ENCODE results near the gene SNCG.

SNCG gene

GRCh38 chr10:86958116-86958900 is at the start of gene SNCG:
TSS of gene SNCG (plus strand) at chr10:86958599. CDS start at chr10:86958698, 99 bp downstream.
- TF ChIP-seq, protein P1, sequence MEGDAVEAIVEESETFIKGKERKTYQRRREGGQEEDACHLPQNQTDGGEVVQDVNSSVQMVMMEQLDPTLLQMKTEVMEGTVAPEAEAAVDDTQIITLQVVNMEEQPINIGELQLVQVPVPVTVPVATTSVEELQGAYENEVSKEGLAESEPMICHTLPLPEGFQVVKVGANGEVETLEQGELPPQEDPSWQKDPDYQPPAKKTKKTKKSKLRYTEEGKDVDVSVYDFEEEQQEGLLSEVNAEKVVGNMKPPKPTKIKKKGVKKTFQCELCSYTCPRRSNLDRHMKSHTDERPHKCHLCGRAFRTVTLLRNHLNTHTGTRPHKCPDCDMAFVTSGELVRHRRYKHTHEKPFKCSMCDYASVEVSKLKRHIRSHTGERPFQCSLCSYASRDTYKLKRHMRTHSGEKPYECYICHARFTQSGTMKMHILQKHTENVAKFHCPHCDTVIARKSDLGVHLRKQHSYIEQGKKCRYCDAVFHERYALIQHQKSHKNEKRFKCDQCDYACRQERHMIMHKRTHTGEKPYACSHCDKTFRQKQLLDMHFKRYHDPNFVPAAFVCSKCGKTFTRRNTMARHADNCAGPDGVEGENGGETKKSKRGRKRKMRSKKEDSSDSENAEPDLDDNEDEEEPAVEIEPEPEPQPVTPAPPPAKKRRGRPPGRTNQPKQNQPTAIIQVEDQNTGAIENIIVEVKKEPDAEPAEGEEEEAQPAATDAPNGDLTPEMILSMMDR (IDR thresholded peaks at IDR 0.05), result no peak
- Histone ChIP-seq H3K27ac (peak within 1 kb of the TSS; percentile 93 to 94), H3K4me3 (peak within 1 kb of the TSS; percentile 66)
- DNase-seq (ENCODE audit: low spot score), result peak; percentile 71

DNA sequence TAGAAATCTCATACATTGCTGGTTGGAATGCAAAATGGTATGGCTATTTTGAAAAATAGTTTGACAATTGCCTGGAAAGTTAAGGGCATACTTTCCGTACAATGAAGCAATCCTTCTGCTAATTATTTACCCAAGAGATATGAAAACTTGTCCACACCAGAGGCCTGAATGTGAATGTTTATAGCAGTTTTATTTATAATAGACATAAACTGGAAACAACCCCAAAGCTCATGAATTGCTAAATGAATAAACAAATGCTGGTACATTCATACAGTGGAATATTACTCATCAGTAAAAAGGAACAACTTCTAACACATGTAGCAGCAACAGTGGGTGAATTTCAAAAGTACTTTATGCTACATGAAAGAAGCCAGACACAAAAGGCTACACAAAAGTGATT is 43.7 kb upstream of the SNCG start:
- TF ChIP-seq, protein P1 (IDR thresholded peaks at IDR 0.05), result no peak
- DNase-seq (ENCODE audit: low spot score), result no peak
- no peak overlapping the region for H3K4me3 ChIP-seq
- no peak overlapping the region for H3K27ac ChIP-seq

DNA sequence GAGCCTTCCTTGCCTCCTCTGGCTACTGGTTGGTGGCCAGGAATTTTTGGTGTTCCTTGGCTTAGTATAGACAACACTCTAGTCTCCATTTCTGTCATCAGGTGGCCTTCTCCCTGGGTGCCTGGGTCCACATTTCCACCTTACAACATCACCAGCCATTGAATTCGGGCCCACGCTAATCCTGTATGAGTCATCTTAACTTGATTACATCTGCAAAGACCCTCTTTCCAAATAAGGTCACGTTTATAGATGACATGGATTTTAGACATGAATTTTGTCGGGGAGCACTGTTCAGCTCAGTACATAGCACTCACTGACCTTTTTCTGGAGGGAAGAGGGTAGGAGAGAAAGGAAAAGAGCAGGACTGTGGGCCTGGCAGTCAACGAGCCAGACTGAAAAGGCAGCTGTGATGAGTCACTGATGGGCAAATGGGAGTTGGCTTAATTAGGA is 40.4 kb upstream of the SNCG start:
- DNase-seq (ENCODE audit: low spot score), result no peak
- TF ChIP-seq, protein P1 (IDR thresholded peaks at IDR 0.05), result no peak
- Histone ChIP-seq H3K27ac (peak overlapping the region; percentile 44 to 47), H3K4me3 (no peak overlapping the region)

GRCh38 chr10:86922553-86922961 is 35.8 kb upstream of the SNCG start:
- H3K27ac ChIP-seq, result peak overlapping the region in 1 of 2 donors; percentile 44
- no peak overlapping the region for H3K4me3 ChIP-seq
- no peak for DNase-seq (ENCODE audit: low spot score)
- TF ChIP-seq, protein P1 (IDR thresholded peaks at IDR 0.05), result no peak

DNA sequence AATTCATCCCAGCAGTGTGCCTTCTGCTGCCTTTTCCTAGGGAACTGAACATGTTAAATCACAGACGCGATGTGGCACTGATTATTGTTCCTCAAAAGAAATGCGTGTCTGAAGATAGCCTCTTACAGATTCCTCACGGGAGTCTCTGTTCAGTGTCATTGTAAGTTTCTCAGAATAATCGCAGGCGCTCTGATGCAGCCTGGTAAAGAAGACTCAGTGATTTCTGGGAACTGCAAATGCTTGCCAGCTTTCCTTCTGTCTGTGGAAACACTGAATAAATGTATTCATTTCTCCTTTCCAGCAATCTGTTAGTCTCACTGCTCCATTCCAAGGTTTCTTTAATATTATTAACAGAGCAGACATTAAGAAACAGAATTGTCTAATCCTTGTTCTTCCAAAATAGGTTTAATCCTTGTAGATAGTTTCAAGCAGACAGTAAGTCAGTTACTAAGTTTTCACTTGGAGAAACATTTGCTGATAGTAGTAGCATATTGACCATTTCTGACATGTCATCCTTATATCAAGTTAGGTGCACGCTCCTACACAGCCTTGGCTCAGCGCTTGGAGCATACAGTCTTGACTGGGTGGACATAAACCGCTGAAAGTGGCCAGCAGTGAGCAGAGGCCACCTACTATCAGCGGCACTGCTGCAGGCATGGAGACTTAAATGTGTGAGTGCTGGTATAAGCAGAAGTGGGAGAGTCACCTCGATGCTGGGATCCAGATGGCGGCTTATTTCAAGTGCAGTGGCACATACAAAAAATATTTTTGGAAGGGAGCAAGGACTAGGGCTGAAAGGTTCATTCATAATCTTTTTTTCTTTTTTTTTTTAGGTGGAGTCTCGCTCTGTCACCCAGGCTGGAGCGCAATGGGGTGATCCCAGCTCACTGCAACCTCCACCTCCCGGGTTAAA is 28.7 kb upstream of the SNCG start:
- DNase-seq (ENCODE audit: low spot score), result peak; percentile 40
- Histone ChIP-seq H3K27ac (no peak overlapping the region), H3K4me3 (no peak overlapping the region)
- TF ChIP-seq, protein P1 (IDR thresholded peaks at IDR 0.05), result no peak

- peak overlapping the region in 1 of 2 donors; percentile 48 for H3K27ac ChIP-seq
- no peak overlapping the region for H3K4me3 ChIP-seq
- DNase-seq (ENCODE audit: low spot score), result no peak
- TF ChIP-seq, protein P1 (IDR thresholded peaks at IDR 0.05), result no peak
Observed at GRCh38 chr10:86931872-86932271, 26.5 kb upstream of the SNCG start.

Data from coronary artery (tissue), 2 donors.